SK-N-DZ (cell line): ENCODE data around the gene HECW1.

Experiments
- DNase-seq: peaks from one replicate; pipeline ENCODE4 v3.0.0-alpha.2; 2015; ENCODE audit warnings: low spot score
- small RNA-seq, 2 experiments: library from RNA; depleted of rRNA; stranded (forward); fragments of <200 nt; gene quantifications; one replicate each; pipeline ENCODE3, GENCODE V24; 2014

HECW1 gene

DNA sequence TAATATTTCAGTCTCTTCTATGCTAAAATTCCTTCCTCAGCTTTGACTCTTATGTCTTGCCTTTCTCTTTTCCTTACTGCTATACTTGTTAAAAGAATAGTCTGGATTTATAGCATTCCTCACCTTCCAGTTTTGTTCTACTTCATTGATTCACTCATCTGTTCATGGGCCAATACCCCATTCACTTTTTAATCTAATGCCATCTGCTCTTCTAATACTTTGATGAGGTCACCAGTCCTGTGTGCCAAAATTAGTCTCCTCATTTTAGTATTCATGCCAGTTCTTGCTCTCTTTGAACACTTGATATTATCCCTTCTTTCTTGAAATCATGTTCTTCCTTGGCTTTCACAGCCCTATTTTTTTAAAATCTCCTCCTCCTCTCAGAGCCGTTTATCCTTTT is 489.8 kb downstream of the HECW1 start:
- no peak for DNase-seq

DNA sequence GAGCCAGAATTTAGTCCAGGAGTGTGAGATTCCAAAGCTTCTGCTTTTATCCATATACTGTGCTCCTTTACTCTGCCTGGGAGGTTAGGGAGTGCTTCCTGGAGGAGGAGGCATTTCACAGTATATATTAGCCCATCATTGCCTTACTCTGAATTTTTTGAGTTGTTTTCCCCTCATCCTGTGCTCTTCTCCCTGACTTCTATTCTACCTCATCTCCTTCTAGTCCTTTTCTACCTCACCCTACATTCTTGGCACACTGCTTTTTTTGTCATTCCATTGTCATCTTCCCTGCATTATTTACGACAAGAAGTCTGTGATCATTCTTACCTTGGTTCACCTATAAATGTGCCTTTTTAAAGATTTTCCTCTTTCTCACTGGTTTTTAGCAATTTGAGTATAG is 491.8 kb downstream of the HECW1 start:
- DNase-seq = no peak

DNA sequence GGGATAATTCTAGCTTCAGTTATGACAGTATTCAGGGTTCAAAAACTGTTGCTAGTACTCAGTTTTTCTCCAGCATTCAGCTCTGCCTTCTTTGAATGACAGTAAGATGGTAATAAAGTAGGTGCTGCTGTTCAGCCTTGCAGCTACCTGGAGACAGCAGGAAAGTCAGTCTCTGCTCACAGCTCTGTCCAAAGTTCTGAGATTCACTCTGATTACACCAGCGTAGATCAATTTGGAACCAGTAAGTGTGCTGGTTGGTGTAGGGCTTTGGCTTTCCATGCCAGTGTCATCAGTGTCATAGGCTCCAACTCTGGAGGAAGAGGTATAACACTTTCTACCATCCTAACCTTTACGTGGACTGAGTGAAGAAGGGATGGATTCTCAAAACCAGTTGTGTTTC is 496.6 kb downstream of the HECW1 start:
- DNase-seq = no peak

DNA sequence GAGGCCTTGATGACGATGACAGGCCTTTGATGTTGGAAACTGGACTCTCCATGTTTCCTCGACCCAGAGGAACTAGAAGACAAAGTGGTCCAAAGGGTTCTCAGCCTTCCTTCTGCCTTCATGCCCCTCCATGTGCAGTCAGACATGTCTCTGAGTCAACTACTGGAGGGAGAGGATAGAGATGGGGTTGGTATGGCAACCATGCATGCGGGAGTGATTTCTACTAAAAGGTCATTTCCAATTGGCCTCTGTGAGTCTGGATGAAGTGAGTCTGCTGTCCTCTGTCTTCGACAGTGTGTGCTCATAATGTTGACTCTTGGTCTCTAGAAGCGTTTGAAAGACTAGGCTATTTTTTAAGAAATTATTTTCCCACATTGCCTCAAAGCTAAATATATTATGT is 499.7 kb downstream of the HECW1 start:
- no peak for DNase-seq

DNA sequence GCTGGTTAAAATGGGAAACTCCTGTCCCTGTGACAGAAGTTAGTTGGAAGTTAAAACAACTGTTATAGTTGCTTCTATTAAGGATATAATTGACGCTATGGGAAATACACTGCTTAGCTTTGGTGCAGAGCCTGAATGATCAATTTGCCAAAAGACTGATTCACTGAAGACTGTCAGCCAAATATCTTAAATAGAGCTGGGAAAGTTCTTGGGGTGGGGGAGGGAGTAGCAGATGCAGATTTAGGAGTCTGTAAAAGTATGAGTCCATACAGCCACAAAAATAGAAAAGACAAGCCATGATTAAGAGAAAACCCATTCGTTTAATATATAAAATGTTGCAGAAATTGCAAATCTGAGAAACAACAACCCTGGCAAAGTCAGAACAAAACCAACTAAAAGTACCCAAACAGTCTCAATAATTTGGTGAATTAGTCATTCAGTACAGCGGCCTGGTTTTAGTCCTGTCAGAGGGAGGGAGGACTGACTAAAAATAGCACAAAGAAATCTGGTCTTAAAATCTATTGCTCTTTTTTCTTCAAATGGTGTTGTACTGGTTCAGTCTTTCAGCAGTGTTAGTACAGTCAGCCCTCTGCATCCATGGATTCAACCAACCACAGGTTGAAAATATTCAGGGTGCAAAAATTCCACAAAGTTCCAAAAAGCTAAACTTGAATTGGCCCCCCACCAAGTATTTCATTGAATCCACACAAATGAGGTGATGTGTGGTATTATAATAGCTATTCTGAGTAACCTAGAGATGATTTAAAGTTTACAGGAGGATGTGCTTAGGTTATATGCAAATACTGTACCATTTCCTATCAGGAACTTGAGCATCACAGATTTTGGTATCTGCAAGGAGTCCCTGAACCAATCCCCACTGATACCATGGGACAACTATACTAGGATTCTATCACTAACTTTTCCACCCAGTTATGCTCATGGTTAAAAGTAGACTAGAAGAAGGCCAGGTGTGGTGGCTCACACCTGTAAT is 500.4 kb downstream of the HECW1 start:
- no peak for DNase-seq

Small RNA genes within 50 kb of the gene (small RNA-seq; reads per million reads assigned to genes)
- gene MIR3943 (0.05 to 0.27 reads per million in 2 experiments), gene RF00019 (0 reads per million in 2 experiments), gene RNU6-575P (0 to 0.03 reads per million in 2 experiments), gene RNU7-35P (0 reads per million in 2 experiments)
